NB4 (cell line): Measurements from ENCODE around the gene SLC41A3.
"Not testable (repeated sequence)": the region's sequence is repeated elsewhere in the genome, so short reads cannot be mapped to it uniquely, and the experiment has no call there.

Experiments
- DNase-seq: peaks from one replicate; pipeline ENCODE4 v3.0.0; 2010; ENCODE audit warnings: low read depth
- H3K4me3 ChIP-seq: one replicate; pipeline ENCODE4 v1.5.1; 2011; ENCODE audit warnings: mild to moderate bottlenecking, low read depth, low read length, moderate library complexity
- MYC ChIP-seq: IDR thresholded peaks from 2 replicates; pipeline ENCODE4 v1.6.1; 2011; ENCODE audit warnings: low read depth, low read length
- POLR2A ChIP-seq: IDR thresholded peaks from 2 replicates; pipeline ENCODE4 v1.6.1; 2011; ENCODE audit warnings: mild to moderate bottlenecking; ENCODE audit not compliant: insufficient read length; ENCODE audit errors: extremely low read depth
- TF ChIP-seq, protein P1 (sequence below): IDR thresholded peaks from one replicate; pipeline ENCODE4 v1.5.1; 2012; ENCODE audit warnings: low read depth, low read length
- TF ChIP-seq, protein P2 (sequence below): IDR thresholded peaks from 2 replicates; pipeline ENCODE4 v1.6.1; 2011; ENCODE audit warnings: low read depth, low read length

The SLC41A3 gene

DNA sequence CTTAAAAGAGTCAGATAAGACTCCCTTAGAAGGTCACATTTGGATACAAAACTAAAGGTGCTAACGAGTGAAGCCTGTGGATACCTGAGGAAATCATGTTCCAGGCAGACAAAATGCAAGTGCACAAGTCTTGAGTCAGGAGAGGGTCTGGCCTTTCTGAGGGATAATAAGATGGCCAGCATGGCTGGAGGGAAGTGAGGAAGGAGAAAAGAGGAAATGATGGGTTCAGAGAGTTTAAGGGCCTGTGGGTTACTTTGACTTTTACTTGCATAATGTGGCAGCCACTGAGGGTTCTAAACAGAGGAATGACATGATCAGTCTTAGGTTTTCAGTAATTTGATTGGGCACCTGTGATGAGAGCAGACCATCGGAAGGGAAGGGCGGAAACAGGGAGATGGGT is 118.4 kb downstream of the SLC41A3 start:
- TF ChIP-seq POLR2A (no peak), MYC (no peak)
- TF ChIP-seq, protein P1, sequence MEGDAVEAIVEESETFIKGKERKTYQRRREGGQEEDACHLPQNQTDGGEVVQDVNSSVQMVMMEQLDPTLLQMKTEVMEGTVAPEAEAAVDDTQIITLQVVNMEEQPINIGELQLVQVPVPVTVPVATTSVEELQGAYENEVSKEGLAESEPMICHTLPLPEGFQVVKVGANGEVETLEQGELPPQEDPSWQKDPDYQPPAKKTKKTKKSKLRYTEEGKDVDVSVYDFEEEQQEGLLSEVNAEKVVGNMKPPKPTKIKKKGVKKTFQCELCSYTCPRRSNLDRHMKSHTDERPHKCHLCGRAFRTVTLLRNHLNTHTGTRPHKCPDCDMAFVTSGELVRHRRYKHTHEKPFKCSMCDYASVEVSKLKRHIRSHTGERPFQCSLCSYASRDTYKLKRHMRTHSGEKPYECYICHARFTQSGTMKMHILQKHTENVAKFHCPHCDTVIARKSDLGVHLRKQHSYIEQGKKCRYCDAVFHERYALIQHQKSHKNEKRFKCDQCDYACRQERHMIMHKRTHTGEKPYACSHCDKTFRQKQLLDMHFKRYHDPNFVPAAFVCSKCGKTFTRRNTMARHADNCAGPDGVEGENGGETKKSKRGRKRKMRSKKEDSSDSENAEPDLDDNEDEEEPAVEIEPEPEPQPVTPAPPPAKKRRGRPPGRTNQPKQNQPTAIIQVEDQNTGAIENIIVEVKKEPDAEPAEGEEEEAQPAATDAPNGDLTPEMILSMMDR: no peak
- TF ChIP-seq, protein P2, sequence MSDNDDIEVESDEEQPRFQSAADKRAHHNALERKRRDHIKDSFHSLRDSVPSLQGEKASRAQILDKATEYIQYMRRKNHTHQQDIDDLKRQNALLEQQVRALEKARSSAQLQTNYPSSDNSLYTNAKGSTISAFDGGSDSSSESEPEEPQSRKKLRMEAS: no peak
- H3K4me3 ChIP-seq: no peak overlapping the region

DNA sequence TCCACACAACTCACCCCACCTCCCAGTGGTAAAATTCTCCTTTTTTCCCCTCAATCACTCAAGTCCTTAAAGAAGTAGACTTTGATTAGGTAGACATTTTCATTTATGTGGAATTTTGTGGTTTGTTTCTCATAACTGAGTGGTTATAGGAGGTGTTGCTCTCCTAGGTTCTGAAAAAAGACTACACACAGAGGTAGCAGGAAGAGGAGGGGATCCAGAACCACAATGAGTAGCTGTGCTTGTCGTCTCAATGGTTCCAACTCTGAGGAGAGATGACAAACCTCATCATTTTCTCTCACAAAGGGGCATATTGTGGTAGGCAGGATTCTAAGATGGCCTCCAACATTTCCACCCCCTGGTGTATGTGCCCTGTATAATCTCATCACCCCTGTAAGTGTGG is 120.1 kb downstream of the SLC41A3 start:
- DNase-seq, H3K4me3 ChIP-seq: not testable (repeated sequence)

More for the DNA sequence above, 118.4 kb downstream of the SLC41A3 start:
- peak; percentile 4 for DNase-seq

DNA sequence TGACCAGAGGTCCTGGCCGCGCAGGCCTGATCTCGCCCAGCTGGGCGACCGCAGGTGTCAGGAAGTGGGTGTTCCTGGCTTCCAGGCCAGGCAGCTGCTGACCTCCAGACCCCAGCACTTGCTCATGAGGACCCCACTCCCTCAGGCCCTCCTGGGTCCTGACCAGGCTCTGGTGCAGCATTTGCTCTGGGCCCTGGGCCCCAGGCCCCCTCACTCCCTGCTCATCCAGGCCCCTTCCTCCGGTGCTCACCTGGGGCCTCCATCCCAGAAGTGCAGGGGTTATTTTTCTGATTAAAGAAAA is 122.7 kb downstream of the SLC41A3 start:
- no peak for DNase-seq
- H3K4me3 ChIP-seq: no peak overlapping the region
- TF ChIP-seq, protein P2: no peak
- TF ChIP-seq POLR2A: no peak
- TF ChIP-seq MYC: no peak
- TF ChIP-seq, protein P1: no peak

DNA sequence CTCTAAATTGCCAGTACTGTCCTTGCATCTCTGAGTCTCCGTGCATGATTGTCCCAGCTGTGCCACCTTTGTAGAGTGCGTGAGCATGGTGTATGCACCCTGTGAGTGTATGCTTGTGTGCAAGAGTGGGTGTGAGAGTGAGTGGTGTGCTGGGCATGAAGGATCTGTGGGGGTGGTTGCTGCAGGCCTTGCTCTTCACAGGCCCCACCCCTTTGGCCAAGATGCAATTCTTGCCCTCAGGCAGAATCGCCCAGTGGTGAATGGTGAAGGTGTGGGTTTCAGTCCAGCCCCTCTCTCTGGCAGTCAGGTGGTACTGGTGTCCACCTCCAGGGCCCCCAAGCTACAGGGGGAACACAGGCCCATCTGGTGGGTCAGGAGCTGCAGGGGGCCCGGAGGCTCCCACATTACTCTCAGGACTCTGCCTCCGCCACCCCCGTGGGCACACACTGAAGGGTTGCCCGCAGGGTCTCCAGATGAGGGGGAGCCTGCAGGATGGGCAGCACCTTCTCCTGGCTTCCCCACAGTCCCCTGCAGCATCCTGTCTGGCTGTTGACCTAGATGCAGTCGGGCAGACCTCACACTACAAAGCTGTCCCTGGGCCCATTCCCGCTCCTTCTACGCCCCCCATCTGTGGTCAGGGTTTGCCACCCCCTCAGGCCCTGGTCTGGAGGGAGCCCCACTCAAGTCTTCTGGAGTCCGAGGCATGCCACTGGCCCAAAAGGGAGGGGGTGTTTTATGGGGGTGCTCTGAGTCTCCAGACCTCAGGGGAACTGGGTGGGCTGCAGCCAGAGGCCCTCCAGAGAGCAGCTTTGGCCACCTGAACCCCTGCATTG is 123.3 kb downstream of the SLC41A3 start:
- TF ChIP-seq POLR2A (no peak), MYC (no peak)
- TF ChIP-seq, protein P1: no peak
- TF ChIP-seq, protein P2: no peak
- DNase-seq: no peak
- no peak overlapping the region for H3K4me3 ChIP-seq

DNA sequence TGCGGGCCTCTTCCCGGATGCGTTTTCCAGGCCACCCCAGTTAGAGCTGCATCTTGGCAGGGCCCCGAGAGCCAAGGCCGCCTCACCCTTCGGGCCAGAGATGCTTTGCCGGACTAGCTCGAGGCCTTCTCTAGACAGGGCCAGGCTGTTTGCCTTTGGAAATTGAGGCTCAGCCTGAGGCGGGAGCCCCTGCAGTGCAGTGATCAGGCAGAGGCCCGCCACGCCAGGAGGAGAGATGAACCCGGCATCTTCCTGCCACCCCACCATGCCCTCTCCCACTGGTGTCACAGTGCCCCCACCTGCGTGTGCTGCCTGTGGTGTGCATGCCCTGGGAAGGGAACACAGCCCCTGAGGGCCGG is 123.9 kb downstream of the SLC41A3 start:
- H3K4me3 ChIP-seq: no peak overlapping the region
- no peak for DNase-seq
- TF ChIP-seq POLR2A (no peak), MYC (no peak)
- TF ChIP-seq, protein P1: no peak
- TF ChIP-seq, protein P2: no peak

DNA sequence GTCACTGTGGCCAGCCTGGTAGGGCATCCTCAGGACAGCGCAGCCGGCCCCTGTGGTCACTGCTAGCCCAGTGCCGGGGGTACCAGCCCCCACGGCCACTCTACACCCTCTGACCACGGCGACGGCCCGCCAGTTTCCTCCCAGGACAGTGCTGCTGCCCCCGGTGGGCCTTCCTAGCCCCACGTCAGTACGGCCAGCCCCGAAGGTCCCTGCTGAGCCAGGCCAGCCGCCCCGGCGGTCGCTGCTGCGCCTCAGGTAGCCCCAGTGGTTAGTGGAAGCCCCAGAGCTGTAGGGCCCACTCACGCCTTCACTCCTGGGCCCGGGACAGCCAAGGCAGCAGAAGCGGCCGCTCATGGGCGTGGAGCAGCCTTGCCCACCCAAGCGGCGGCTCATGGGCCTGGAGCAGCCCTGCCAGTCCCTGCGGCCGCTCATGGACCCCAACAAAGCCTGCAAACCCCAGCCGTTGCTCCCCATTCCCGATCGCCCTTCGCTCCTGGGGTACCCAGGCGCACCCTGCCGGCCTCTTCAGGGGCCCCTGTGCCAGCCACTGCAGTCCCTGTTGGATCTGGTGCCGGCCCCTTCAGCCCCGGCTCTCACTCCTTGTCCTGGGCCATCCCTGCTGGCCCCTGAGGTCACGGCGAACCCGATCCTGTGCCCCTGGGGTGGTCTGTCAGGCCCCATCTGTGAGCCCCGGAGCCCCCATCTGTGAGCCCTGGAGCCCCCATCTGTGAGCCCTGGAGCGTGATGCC is 124.4 kb downstream of the SLC41A3 start:
- DNase-seq: no peak
- H3K4me3 ChIP-seq: no peak overlapping the region

More for the DNA sequence above, 124.4 kb downstream of the SLC41A3 start:
- TF ChIP-seq, protein P2: no peak
- TF ChIP-seq, protein P1: no peak
- TF ChIP-seq MYC (no peak), POLR2A (no peak)
